Activated CD8-positive, alpha-beta memory T cell treated with anti-CD3 and anti-CD28 coated beads, Interleukin-2, amount 10 ng/mL, durations not matched to agents 7 days and 5 days (primary cell): ENCODE results near the gene TMEM167B. TPM values are rescaled to one million over a fixed set of nuclear protein-coding genes. Genes with fewer than 3 reads are reported as not detected.
"Not testable (repeated sequence)": the region's sequence is repeated elsewhere in the genome, so short reads cannot be mapped to it uniquely, and the experiment has no call there.

ENCODE experiments used
- ATAC-seq: fragments of 150-1000 bp; cut with Tn5 transposase; one replicate; pipeline ENCODE4 v1.10.0; 2021; ENCODE audit warnings: moderate library complexity
- CTCF ChIA-PET: fragments of 350-600 bp; sonication (Branson Sonifier 250); formaldehyde crosslinking; loops from one replicate; lab custom pipeline; 2021; ENCODE audit warnings: antibody characterized with exemption; lab: Charles Lee
- DNase-seq: peaks from one replicate; pipeline ENCODE4 v3.0.0-alpha.2; 2020
- H3K27ac Mint-ChIP-seq: one replicate; pipeline ENCODE4 v1.8.0; 2021; ENCODE audit warnings: mild to moderate bottlenecking, mixed read lengths
- H3K27me3 Mint-ChIP-seq: one replicate; pipeline ENCODE4 v1.8.0; 2021; ENCODE audit warnings: mixed read lengths
- H3K36me3 Mint-ChIP-seq: one replicate; pipeline ENCODE4 v1.8.0; 2021; ENCODE audit warnings: mild to moderate bottlenecking, mixed read lengths
- H3K4me1 Mint-ChIP-seq: one replicate; pipeline ENCODE4 v1.8.0; 2021; ENCODE audit warnings: mixed read lengths
- H3K4me3 Mint-ChIP-seq: one replicate; pipeline ENCODE4 v1.8.0; 2021; ENCODE audit warnings: mild to moderate bottlenecking, moderate library complexity, mixed read lengths
- H3K9me3 Mint-ChIP-seq: one replicate; pipeline ENCODE4 v1.8.0; 2022; ENCODE audit warnings: low read depth, mixed read lengths
- total RNA-seq, 2 experiments: library from RNA; stranded (reverse); gene quantifications; one replicate each; pipeline ENCODE4 v1.2.3, GENCODE V29; 2021

The TMEM167B gene
- total RNA-seq, 2 experiments from 2014 or later, result 21.8 to 27.0 TPM

GRCh38 chr1:109134423-109134822, 43.9 kb downstream of the TMEM167B start:
- H3K27ac Mint-ChIP-seq, result no peak overlapping the region
- H3K4me1 Mint-ChIP-seq, result peaks cover 3% of the 10 kb centered on the region
- no peaks in the 10 kb centered on the region for H3K9me3 Mint-ChIP-seq
- no peak overlapping the region for H3K4me3 Mint-ChIP-seq
- H3K36me3 Mint-ChIP-seq, result no peaks in the 10 kb centered on the region
- CTCF ChIA-PET, result interaction anchor here (1.0 kb wide), 1 partner anchor 22 kb away, joined by 4 read pairs; a partner anchor contains a TSS
- no peaks in the 10 kb centered on the region for H3K27me3 Mint-ChIP-seq
- no peak for ATAC-seq
- DNase-seq, result no peak

- CTCF ChIA-PET, result no interaction called here
- no peak overlapping the region for H3K27ac Mint-ChIP-seq
Observed at GRCh38 chr1:109135940-109136339, 45.4 kb downstream of the TMEM167B start.

DNA sequence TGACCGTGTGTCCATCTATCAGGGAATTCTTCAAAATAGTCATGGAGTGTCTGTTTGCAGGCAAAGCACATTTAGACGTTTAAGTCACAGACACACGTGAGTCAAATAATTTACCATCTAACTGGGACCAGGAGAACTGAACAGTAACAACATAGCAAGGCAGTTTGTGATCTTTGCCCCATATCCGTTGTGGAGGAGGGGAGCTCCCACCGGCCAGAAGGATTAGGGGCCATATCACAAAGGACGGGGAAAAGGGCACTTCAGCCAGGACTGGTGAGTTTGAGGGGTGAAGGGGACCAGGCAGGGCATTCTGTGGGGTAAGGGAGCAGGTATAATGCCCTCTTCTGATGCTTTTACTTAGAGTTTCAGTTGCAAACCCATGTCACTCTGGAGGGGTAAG, 46.2 kb downstream of the TMEM167B start:
- H3K27me3 Mint-ChIP-seq, result no peaks in the 10 kb centered on the region
- H3K9me3 Mint-ChIP-seq, result no peaks in the 10 kb centered on the region
- DNase-seq (no peak), ATAC-seq (no peak)
- H3K4me3 Mint-ChIP-seq, result no peak overlapping the region
- H3K4me1 Mint-ChIP-seq, result no peaks in the 10 kb centered on the region
- H3K27ac Mint-ChIP-seq, result no peak overlapping the region
- no peaks in the 10 kb centered on the region for H3K36me3 Mint-ChIP-seq
- CTCF ChIA-PET, result no interaction called here

More at GRCh38 chr1:109135940-109136339, 45.4 kb downstream of the TMEM167B start:
- ATAC-seq, result no peak
- no peak overlapping the region for H3K4me3 Mint-ChIP-seq
- DNase-seq, result no peak
- H3K27me3 Mint-ChIP-seq, result no peaks in the 10 kb centered on the region
- no peaks in the 10 kb centered on the region for H3K36me3 Mint-ChIP-seq
- peaks cover 3% of the 10 kb centered on the region for H3K4me1 Mint-ChIP-seq
- H3K9me3 Mint-ChIP-seq, result no peaks in the 10 kb centered on the region

DNA sequence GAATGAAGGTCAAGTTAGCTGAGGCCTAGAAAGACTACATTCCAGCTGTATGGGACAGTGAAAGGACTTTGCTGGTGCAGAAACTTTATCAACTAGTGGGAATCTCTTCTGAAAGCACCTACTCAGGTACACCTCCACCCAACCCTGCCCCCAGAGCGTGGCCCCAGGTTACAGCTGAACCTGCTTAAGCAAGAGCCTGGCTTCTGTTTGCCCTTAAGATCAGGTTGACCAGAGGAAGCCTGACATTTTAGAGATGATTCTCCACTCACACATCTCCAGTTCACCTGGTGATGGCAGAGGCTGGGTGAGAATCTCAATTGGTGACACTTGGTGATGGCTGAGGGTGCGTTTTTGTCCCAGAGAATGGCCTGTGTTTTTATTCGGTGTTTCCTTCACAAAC, 47.4 kb downstream of the TMEM167B start:
- Mint-ChIP-seq H3K4me3 (no peak overlapping the region), H3K36me3 (no peaks in the 10 kb centered on the region), H3K27ac (no peak overlapping the region), H3K4me1 (no peaks in the 10 kb centered on the region), H3K9me3 (no peaks in the 10 kb centered on the region), H3K27me3 (no peaks in the 10 kb centered on the region)
- CTCF ChIA-PET, result no interaction called here
- no peak for ATAC-seq
- no peak for DNase-seq

GRCh38 chr1:109138358-109138757, 47.8 kb downstream of the TMEM167B start:
- Mint-ChIP-seq H3K36me3 (no peaks in the 10 kb centered on the region), H3K27ac (no peak overlapping the region)

GRCh38 chr1:109140392-109140791, 49.8 kb downstream of the TMEM167B start:
- ATAC-seq, result no peak
- H3K27ac Mint-ChIP-seq, result no peak overlapping the region
- CTCF ChIA-PET, result no interaction called here
- DNase-seq, result no peak
- no peak overlapping the region for H3K4me3 Mint-ChIP-seq
- H3K4me1 Mint-ChIP-seq, result no peaks in the 10 kb centered on the region
- no peaks in the 10 kb centered on the region for H3K36me3 Mint-ChIP-seq
- H3K27me3 Mint-ChIP-seq, result no peaks in the 10 kb centered on the region
- no peaks in the 10 kb centered on the region for H3K9me3 Mint-ChIP-seq

More at GRCh38 chr1:109138358-109138757, 47.8 kb downstream of the TMEM167B start:
- CTCF ChIA-PET, result no interaction called here
- Mint-ChIP-seq H3K27me3 (no peaks in the 10 kb centered on the region), H3K4me3 (no peak overlapping the region), H3K9me3 (no peaks in the 10 kb centered on the region), H3K4me1 (no peaks in the 10 kb centered on the region)
- DNase-seq, result no peak
- ATAC-seq, result no peak

DNA sequence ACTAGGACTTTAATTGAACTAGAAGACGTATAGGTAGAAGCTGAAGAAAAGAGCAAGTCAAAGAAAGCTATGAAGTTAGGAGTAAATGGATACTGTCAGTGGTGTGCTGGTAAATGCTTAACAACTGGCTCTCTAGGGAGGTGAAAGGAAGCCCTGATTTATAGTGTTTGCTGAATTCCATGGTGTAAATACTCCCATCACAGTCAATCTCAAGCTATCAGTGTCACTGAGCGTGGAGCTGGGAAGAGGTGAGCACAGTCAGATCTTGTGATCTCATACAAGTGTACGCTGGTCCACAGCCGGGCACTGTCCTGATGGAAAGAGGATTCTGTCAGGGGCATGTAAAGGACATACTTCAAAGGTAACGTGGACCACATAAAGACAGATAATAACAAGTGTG, 51.7 kb downstream of the TMEM167B start:
- H3K27me3 Mint-ChIP-seq, result no peaks in the 10 kb centered on the region
- CTCF ChIA-PET, result no interaction called here
- H3K9me3 Mint-ChIP-seq, result no peaks in the 10 kb centered on the region
- no peaks in the 10 kb centered on the region for H3K4me1 Mint-ChIP-seq
- no peak overlapping the region for H3K27ac Mint-ChIP-seq
- ATAC-seq, result no peak
- no peaks in the 10 kb centered on the region for H3K36me3 Mint-ChIP-seq
- no peak overlapping the region for H3K4me3 Mint-ChIP-seq
- DNase-seq, result no peak

GRCh38 chr1:109142725-109143124, 52.2 kb downstream of the TMEM167B start:
- H3K27me3 Mint-ChIP-seq, H3K9me3 Mint-ChIP-seq, CTCF ChIA-PET, DNase-seq, H3K27ac Mint-ChIP-seq, H3K36me3 Mint-ChIP-seq, ATAC-seq, H3K4me3 Mint-ChIP-seq, H3K4me1 Mint-ChIP-seq: not testable (repeated sequence)

Other genes starting within 250 kb of the TMEM167B start
- gene AKNAD1, start 233.7 kb upstream of the TMEM167B start, total RNA-seq, result not detected
- 10 to 100 TPM; 30.8 to 47.3 TPM for gene GPSM2, start 213.8 kb upstream of the TMEM167B start, total RNA-seq
- 10 to 100 TPM; 14.0 to 16.6 TPM for gene CLCC1, start 127.3 kb upstream of the TMEM167B start, total RNA-seq
- 10 to 100 TPM; 10.7 to 12.0 TPM for gene WDR47, start 48.7 kb upstream of the TMEM167B start, total RNA-seq
- gene TAF13, start 14.8 kb upstream of the TMEM167B start, total RNA-seq, result 10 to 100 TPM; 18.1 to 26.4 TPM
- gene ELAPOR1, start 23.4 kb downstream of the TMEM167B start, total RNA-seq, result 10 to 100 TPM in 1 of 2 experiments, 1 to 10 TPM in 1; 4.5 to 11.9 TPM
- gene SARS1, start 123.2 kb downstream of the TMEM167B start, total RNA-seq, result 100 to 1,000 TPM; 148 to 194 TPM
- 1 to 10 TPM; 3.3 to 4.0 TPM for gene CELSR2, start 158.8 kb downstream of the TMEM167B start, total RNA-seq
- gene PSRC1, start 192.4 kb downstream of the TMEM167B start, total RNA-seq, result 10 to 100 TPM; 19.6 to 36.1 TPM
- gene MYBPHL, start 216.2 kb downstream of the TMEM167B start, total RNA-seq, result not detected